Peyer's patch (tissue), 4 donors: ENCODE results near the gene PDGFC. TPM values are rescaled to one million over a fixed set of nuclear protein-coding genes. Genes with fewer than 3 reads are reported as not detected.

Experiments used
- DNase-seq, 3 donors: peaks; one replicate each; pipeline ENCODE4 v3.0.0-alpha.2; 2017 to 2019
- H3K27ac ChIP-seq, 4 donors: fragments of 200-600 bp; sonication (generic); one replicate each; pipeline ENCODE4 v1.5.1; 2016 to 2019
- H3K27me3 ChIP-seq, 2 donors: fragments of 200-600 bp; sonication (generic); one replicate each; pipeline ENCODE4 v1.5.1; 2019
- H3K36me3 ChIP-seq, 3 donors: fragments of 200-600 bp; sonication (generic); one replicate each; pipeline ENCODE4 v1.5.1; 2016 to 2019
- H3K4me1 ChIP-seq, 4 donors: fragments of 200-600 bp; sonication (generic); one replicate each; pipeline ENCODE4 v1.5.1; 2016 to 2019
- H3K4me3 ChIP-seq, 4 donors: fragments of 200-600 bp; sonication (generic); 1 replicate in 3 of 4; 2 replicates in 1 of 4; pipeline ENCODE4 v1.5.1; 2016 to 2019; ENCODE audit warnings: mild to moderate bottlenecking in 1 of 4
- H3K9me3 ChIP-seq, 4 donors: fragments of 200-600 bp; sonication (generic); one replicate each; pipeline ENCODE4 v1.5.1; 2016 to 2019; ENCODE audit warnings: mild to moderate bottlenecking in 1 of 4
- CTCF ChIP-seq, 6 experiments: fragments of 450-650 bp in 4 of 6; fragments of 200-600 bp in 2 of 6; sonication (generic) in 1 of 6; IDR thresholded peaks; one replicate each; pipeline ENCODE4 v1.5.1; 2017 to 2019; ENCODE audit warnings: antibody characterized with exemption in 6 of 6, mild to moderate bottlenecking in 3 of 6, moderate library complexity in 1 of 6
- POLR2A ChIP-seq, 2 donors: fragments of 450-650 bp; IDR thresholded peaks; one replicate each; pipeline ENCODE4 v1.5.1; 2017; ENCODE audit warnings: antibody characterized with exemption in 2 of 2, mild to moderate bottlenecking in 2 of 2, moderate library complexity in 2 of 2
- total RNA-seq, 4 donors: library from RNA; depleted of rRNA; stranded (reverse); fragments of >200 nt; gene quantifications; one replicate each; pipeline ENCODE4 v1.1.0, GENCODE V29; 2016

The PDGFC gene
- total RNA-seq, 4 donors from 2014 or later = 4.4 to 17.3 (median 11.5) TPM

- Histone ChIP-seq H3K4me3 (no peak overlapping the region), H3K4me1 (no peaks in the 10 kb centered on the region), H3K36me3 (no peaks in the 10 kb centered on the region), H3K27ac (no peak overlapping the region), H3K27me3 (no peaks in the 10 kb centered on the region), H3K9me3 (no peaks in the 10 kb centered on the region)
- no peak for DNase-seq
- TF ChIP-seq CTCF (IDR thresholded peaks at IDR 0.05) (peak in 3 of 6 experiments; percentile 8 to 18 (median 15)), POLR2A (IDR thresholded peaks at IDR 0.05) (no peak)
Measured at GRCh38 chr4:156983366-156983765, 11.8 kb upstream of the PDGFC start.

DNA sequence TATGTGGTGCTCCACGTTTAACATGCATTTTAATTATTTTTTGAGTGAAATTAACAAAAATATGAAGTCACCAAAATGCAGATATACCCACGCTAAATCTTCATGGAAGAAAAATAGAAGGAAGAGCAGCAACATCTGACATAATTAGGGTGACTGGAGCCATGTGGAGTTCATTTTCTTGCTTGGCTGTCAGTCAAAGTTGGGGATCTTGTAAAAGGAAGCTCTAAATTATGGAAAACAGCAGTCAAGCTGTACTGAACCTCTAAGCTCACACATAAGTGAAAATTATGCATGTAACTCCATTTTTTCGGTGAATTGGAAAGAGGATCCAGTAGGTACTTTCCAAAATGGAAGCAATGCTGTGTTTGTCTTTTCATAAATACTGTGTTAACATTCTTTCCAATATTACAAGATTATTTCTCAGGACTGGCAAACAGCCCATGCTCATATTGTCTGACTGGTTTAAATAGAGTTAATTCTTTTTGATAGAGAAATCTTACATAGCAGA is 9.7 kb upstream of the PDGFC start:
- Histone ChIP-seq H3K4me3 (no peak overlapping the region), H3K27me3 (no peaks in the 10 kb centered on the region), H3K27ac (no peak overlapping the region), H3K4me1 (no peaks in the 10 kb centered on the region), H3K9me3 (no peaks in the 10 kb centered on the region), H3K36me3 (no peaks in the 10 kb centered on the region)
- DNase-seq = no peak
- TF ChIP-seq POLR2A (IDR thresholded peaks at IDR 0.05) = no peak
- TF ChIP-seq CTCF (IDR thresholded peaks at IDR 0.05) = no peak

- Histone ChIP-seq H3K4me3 (no peak overlapping the region), H3K27me3 (no peaks in the 10 kb centered on the region), H3K27ac (no peak overlapping the region), H3K9me3 (no peaks in the 10 kb centered on the region), H3K4me1 (no peaks in the 10 kb centered on the region), H3K36me3 (no peaks in the 10 kb centered on the region)
- no peak for DNase-seq
- TF ChIP-seq POLR2A (IDR thresholded peaks at IDR 0.05) (no peak), CTCF (IDR thresholded peaks at IDR 0.05) (no peak)
Measured at GRCh38 chr4:156977435-156978160, 6.0 kb upstream of the PDGFC start.

GRCh38 chr4:156976147-156976546 is 4.5 kb upstream of the PDGFC start:
- H3K9me3 ChIP-seq = no peaks in the 10 kb centered on the region
- no peak overlapping the region for H3K4me3 ChIP-seq
- H3K4me1 ChIP-seq = no peaks in the 10 kb centered on the region
- H3K27me3 ChIP-seq = no peaks in the 10 kb centered on the region
- no peak overlapping the region for H3K27ac ChIP-seq
- no peak for TF ChIP-seq CTCF (IDR thresholded peaks at IDR 0.05)
- TF ChIP-seq POLR2A (IDR thresholded peaks at IDR 0.05) = no peak
- DNase-seq = no peak
- H3K36me3 ChIP-seq = no peaks in the 10 kb centered on the region

GRCh38 chr4:156975686-156976085 is 4.1 kb upstream of the PDGFC start:
- no peaks in the 10 kb centered on the region for H3K9me3 ChIP-seq
- no peak for DNase-seq
- TF ChIP-seq POLR2A (IDR thresholded peaks at IDR 0.05) (no peak), CTCF (IDR thresholded peaks at IDR 0.05) (no peak)

More at GRCh38 chr4:156975686-156976085, 4.1 kb upstream of the PDGFC start:
- Histone ChIP-seq H3K4me1 (no peaks in the 10 kb centered on the region), H3K27me3 (no peaks in the 10 kb centered on the region), H3K27ac (no peak overlapping the region), H3K36me3 (no peaks in the 10 kb centered on the region), H3K4me3 (no peak overlapping the region)
